ENCODE data around the gene KAT8. TPM values are rescaled to one million over a fixed set of nuclear protein-coding genes. Genes with fewer than 3 reads are reported as not detected.

The KAT8 gene
- polyA plus RNA-seq, 1 experiment = 23.0 TPM

GRCh38 chr16:31089199-31089598 lies 28.3 kb upstream of the KAT8 start:
- Histone ChIP-seq H3K27me3 (ENCODE audit: control insufficient read depth, insufficient read depth, low read length) (no peaks in the 10 kb centered on the region), H3K27ac (ENCODE audit: low read depth, low read length) (no peak overlapping the region), H3K9me3 (ENCODE audit: control insufficient read depth, insufficient read depth, low read length) (no peaks in the 10 kb centered on the region; the same call in 1 of the 2 replicates), H3K4me3 (ENCODE audit: low read depth, low read length) (no peak overlapping the region)
- no peak for TF ChIP-seq CTCF (IDR thresholded peaks at IDR 0.05; ENCODE audit: low read depth, low read length)
- ChIA-PET CTCF (no interaction called here), POLR2A (no interaction called here)
- no peak for DNase-seq (ENCODE audit: low read depth, low spot score)

- Histone ChIP-seq H3K9me3 (ENCODE audit: control insufficient read depth, insufficient read depth, low read length) (no peaks in the 10 kb centered on the region), H3K27me3 (ENCODE audit: control insufficient read depth, insufficient read depth, low read length) (no peaks in the 10 kb centered on the region), H3K27ac (ENCODE audit: low read depth, low read length) (peak overlapping the region; percentile 31), H3K4me3 (ENCODE audit: low read depth, low read length) (no peak overlapping the region)
- TF ChIP-seq CTCF (IDR thresholded peaks at IDR 0.05; ENCODE audit: low read depth, low read length) = no peak
- CTCF ChIA-PET = interaction anchor here (1.7 to 3.1 kb wide), 2 partner anchors 52 to 106 kb away, joined by 4 to 17 read pairs; no protein-coding TSS in a partner anchor
- DNase-seq (ENCODE audit: low read depth, low spot score) = no peak
- POLR2A ChIA-PET = interaction anchor here (1.2 kb wide), 1 partner anchor 17 kb away, joined by 6 read pairs; the partner anchor contains the start of genes ZNF646 and ZNF668
Observed at GRCh38 chr16:31090540-31090939, 26.9 kb upstream of the KAT8 start.

GRCh38 chr16:31092330-31092729 lies 25.1 kb upstream of the KAT8 start:
- CTCF ChIA-PET = interaction anchor here (0.6 to 3.1 kb wide), 3 partner anchors 25 to 108 kb away, joined by 4 to 17 read pairs (median 4); no protein-coding TSS in a partner anchor
- TF ChIP-seq CTCF (IDR thresholded peaks at IDR 0.05; ENCODE audit: low read depth, low read length) = no peak
- no peak for DNase-seq (ENCODE audit: low read depth, low spot score)
- Histone ChIP-seq H3K27ac (ENCODE audit: low read depth, low read length) (no peak overlapping the region), H3K4me3 (ENCODE audit: low read depth, low read length) (no peak overlapping the region), H3K9me3 (ENCODE audit: control insufficient read depth, insufficient read depth, low read length) (no peaks in the 10 kb centered on the region), H3K27me3 (ENCODE audit: control insufficient read depth, insufficient read depth, low read length) (no peaks in the 10 kb centered on the region)
- POLR2A ChIA-PET = interaction anchor here (0.5 to 2.1 kb wide), 2 partner anchors 18 to 56 kb away, joined by 3 to 9 read pairs; partner anchors contain the start of genes ZNF646 and ZNF668

GRCh38 chr16:31093132-31093703 lies 24.2 kb upstream of the KAT8 start:
- no peak for DNase-seq (ENCODE audit: low read depth, low spot score)
- CTCF ChIA-PET = interaction anchor here (3.1 kb wide), 1 partner anchor 49 kb away, joined by 17 read pairs; no protein-coding TSS in a partner anchor
- Histone ChIP-seq H3K9me3 (ENCODE audit: control insufficient read depth, insufficient read depth, low read length) (no peaks in the 10 kb centered on the region), H3K27ac (ENCODE audit: low read depth, low read length) (no peak overlapping the region), H3K27me3 (ENCODE audit: control insufficient read depth, insufficient read depth, low read length) (no peaks in the 10 kb centered on the region), H3K4me3 (ENCODE audit: low read depth, low read length) (peak overlapping the region; percentile 94)
- POLR2A ChIA-PET = interaction anchor here (1.7 to 2.1 kb wide), 3 partner anchors 19 to 87 kb away, joined by 5 to 9 read pairs (median 6); partner anchors contain the start of genes FUS, KAT8, ZNF646 and ZNF668
- no peak for TF ChIP-seq CTCF (IDR thresholded peaks at IDR 0.05; ENCODE audit: low read depth, low read length)

GRCh38 chr16:31094088-31094423 lies 23.4 kb upstream of the KAT8 start:
- peak overlapping the region; percentile 94 for H3K4me3 ChIP-seq (ENCODE audit: low read depth, low read length)
- no peaks in the 10 kb centered on the region for H3K9me3 ChIP-seq (ENCODE audit: control insufficient read depth, insufficient read depth, low read length)
- CTCF ChIA-PET = interaction anchor here (0.5 kb wide), 1 partner anchor 66 kb away, joined by 4 read pairs; no protein-coding TSS in a partner anchor
- H3K27me3 ChIP-seq (ENCODE audit: control insufficient read depth, insufficient read depth, low read length) = no peaks in the 10 kb centered on the region
- POLR2A ChIA-PET = interaction anchor here (1.7 to 1.9 kb wide), 3 partner anchors 20 to 86 kb away, joined by 5 to 7 read pairs (median 6); partner anchors contain the start of genes FUS, KAT8, ZNF646 and ZNF668
- H3K27ac ChIP-seq (ENCODE audit: low read depth, low read length) = peak overlapping the region; percentile 81
- no peak for TF ChIP-seq CTCF (IDR thresholded peaks at IDR 0.05; ENCODE audit: low read depth, low read length)
- no peak for DNase-seq (ENCODE audit: low read depth, low spot score)
